HepG2 (cell line): Measurements from ENCODE around the gene CAPG. TPM values are rescaled to one million over a fixed set of nuclear protein-coding genes. Genes with fewer than 3 reads are reported as not detected.

Experiments
- ARID5B ChIP-seq: IDR thresholded peaks from 2 replicates; pipeline ENCODE4 v1.4.0; 2020; ENCODE audit warnings: mild to moderate bottlenecking, missing genetic modification reagents
- BCLAF1 ChIP-seq: fragments of 450-650 bp; IDR thresholded peaks from 2 replicates; pipeline ENCODE4 v1.6.1; 2017; ENCODE audit warnings: mild to moderate bottlenecking
- E2F1 ChIP-seq: sonication (generic); formaldehyde crosslinking; IDR thresholded peaks from 2 replicates; pipeline ENCODE4 v1.5.0; 2020; ENCODE audit warnings: missing genetic modification reagents
- HCFC1 ChIP-seq: fragments of 150-350 bp; IDR thresholded peaks from 2 replicates; pipeline ENCODE4 v1.6.1; 2014; ENCODE audit warnings: low read depth, low read length
- KIAA2018 ChIP-seq: sonication (generic); formaldehyde crosslinking; IDR thresholded peaks from 2 replicates; pipeline ENCODE4 v1.5.0; 2020; ENCODE audit warnings: mild to moderate bottlenecking, missing genetic modification reagents, borderline replicate concordance
- TFDP1 ChIP-seq: IDR thresholded peaks from 2 replicates; pipeline ENCODE4 v1.6.1; 2016; ENCODE audit warnings: missing compliant biosample characterization, missing genetic modification reagents, borderline replicate concordance
- ZFP1 ChIP-seq: IDR thresholded peaks from 2 replicates; pipeline ENCODE4 v1.6.1; 2016
- ZNF121 ChIP-seq: sonication (generic); formaldehyde crosslinking; IDR thresholded peaks from 2 replicates; pipeline ENCODE4 v1.5.0; 2020; ENCODE audit warnings: mild to moderate bottlenecking, missing genetic modification reagents
- polyA plus RNA-seq, 8 experiments: library from polyadenylated mRNA; depleted of rRNA in 3 of 8; stranded (reverse) in 7 of 8; unstranded in 1 of 8; fragments of >200 nt; fragmentation: Illumina TruSeq in 4 of 8; extraction: Trizol in 4 of 8; gene quantifications; 2 replicates each; pipeline versions ENCODE4 v1.2.1 to v1.2.3, GENCODE V29; 2011 to 2016; ENCODE audit warnings: low read depth in 4 of 8, missing spikeins in 1 of 8, mixed read lengths in 1 of 8; ENCODE audit not compliant: insufficient read depth in 1 of 8
- total RNA-seq, 5 experiments: library from RNA; depleted of rRNA; stranded (reverse); fragments of >200 nt; fragmentation: Illumina TruSeq; extraction: Trizol; gene quantifications; 2 replicates each; pipeline ENCODE4 v1.2.3, GENCODE V29; 2016; ENCODE audit warnings: low read depth in 1 of 5

The CAPG gene
- total and polyA plus RNA-seq, 2 of the 13 experiments (the other 11 are each of a cell fraction or from before 2014, with no cell fraction given): 12.7 to 18.2 TPM

GRCh38 chr2:85354286-85355072, 55.7 kb downstream of the CAPG start, which contains the start of the genes ELMOD3 and RETSAT (continued):
- TF ChIP-seq KIAA2018 (CRISPR knock-in tag): peak; percentile 67; the same call in 1 of the 2 replicates
- TF ChIP-seq ARID5B (CRISPR knock-in tag): peak; percentile 64
- peak; percentile 74; the same call in 1 of the 2 replicates for TF ChIP-seq ZFP1
- TF ChIP-seq ZNF121: peak; percentile 96
- TF ChIP-seq HCFC1: peak; percentile 98
- TF ChIP-seq BCLAF1: no peak
- TF ChIP-seq E2F1 (CRISPR knock-in tag): peak; percentile 80; the same call in 1 of the 2 replicates
- peak; percentile 87 for TF ChIP-seq TFDP1 (CRISPR knock-in tag)
